H1 (cell line): ENCODE data around the gene PDP2. TPM values are rescaled to one million over a fixed set of nuclear protein-coding genes. Genes with fewer than 3 reads are reported as not detected.

Experiments used
- CTCF ChIA-PET: fragments of 300-600 bp; sonication (Branson Sonifier 250); formaldehyde crosslinking; loops from one replicate; lab custom pipeline; 2021; ENCODE audit not compliant: partially characterized antibody; lab: Charles Lee
- POLR2A ChIA-PET: fragments of 300-600 bp; sonication (Branson Sonifier 250); formaldehyde crosslinking; loops from one replicate; lab custom pipeline; 2021; ENCODE audit warnings: inconsistent platforms; ENCODE audit not compliant: partially characterized antibody; lab: Charles Lee
- DNase-seq, 2 experiments: peaks; one replicate each; pipeline versions ENCODE4 v3.0.0 to v3.0.0-alpha.2; 2010 to 2022; ENCODE audit warnings: low spot score in 2 of 2, low read depth in 1 of 2, mixed read lengths in 1 of 2
- FAIRE-seq: peaks from 2 replicates; lab custom pipeline; 2011; peaks lifted over from hg19 to GRCh38; lab: Jason Lieb, UNC
- H2AFZ ChIP-seq: 2 replicates; pipeline ENCODE4 v1.8.1; 2012; ENCODE audit warnings: low read length, inconsistent platforms
- H2AK5ac ChIP-seq: 2 replicates; pipeline ENCODE4 v1.6.1; 2013; ENCODE audit warnings: low read depth, low read length
- H2BK120ac ChIP-seq: replicated peaks from 2 replicates; pipeline ENCODE3; 2013; ENCODE audit warnings: low read depth, low read length, inconsistent platforms
- H2BK12ac ChIP-seq: 2 replicates; pipeline ENCODE4 v1.6.1; 2013; ENCODE audit warnings: low read depth, low read length
- H2BK15ac ChIP-seq: 2 replicates; pipeline ENCODE4 v1.6.1; 2013; ENCODE audit warnings: low read length
- H2BK20ac ChIP-seq: 2 replicates; pipeline ENCODE4 v1.6.1; 2013; ENCODE audit warnings: low read length
- H2BK5ac ChIP-seq: 2 replicates; pipeline ENCODE4 v1.6.1; 2013; ENCODE audit warnings: low read depth, low read length
- H3K14ac ChIP-seq: 2 replicates; pipeline ENCODE4 v1.6.1; 2013; ENCODE audit warnings: inconsistent platforms; ENCODE audit not compliant: insufficient read length
- H3K18ac ChIP-seq: 2 replicates; pipeline ENCODE4 v1.6.1; 2013; ENCODE audit warnings: low read length; ENCODE audit errors: extremely low read depth
- H3K23ac ChIP-seq: 2 replicates; pipeline ENCODE4 v1.6.1; 2013; ENCODE audit warnings: inconsistent platforms; ENCODE audit not compliant: insufficient read length
- H3K23me2 ChIP-seq: 2 replicates; pipeline ENCODE4 v1.6.1; 2013; ENCODE audit warnings: low read depth, low read length
- H3K27ac ChIP-seq: 2 replicates; pipeline ENCODE4 v1.6.1; 2011; ENCODE audit warnings: low read depth, low read length, inconsistent platforms
- H3K27me3 ChIP-seq, 4 experiments: replicated peaks in 1 of 4; 1 replicate in 1 of 4; 2 replicates in 3 of 4; pipeline versions ENCODE4 v1.6.1 to v1.8.1; 2011 to 2013; ENCODE audit warnings: low read length in 3 of 4, mild to moderate bottlenecking in 3 of 4, inconsistent platforms in 2 of 4, mixed read lengths in 2 of 4, moderate library complexity in 1 of 4; ENCODE audit not compliant: control insufficient read depth in 3 of 4, insufficient read depth in 3 of 4; ENCODE audit errors: extremely low read depth in 1 of 4
- H3K36me3 ChIP-seq, 4 experiments: 2 replicates each; pipeline versions ENCODE4 v1.6.1 to v1.8.1; 2011 to 2013; ENCODE audit warnings: mild to moderate bottlenecking in 4 of 4, low read length in 3 of 4, moderate library complexity in 2 of 4, control low read depth in 1 of 4, inconsistent platforms in 1 of 4; ENCODE audit not compliant: insufficient read depth in 4 of 4, control insufficient read depth in 2 of 4
- H3K4ac ChIP-seq: replicated peaks from 2 replicates; pipeline ENCODE3; 2013; ENCODE audit warnings: low read length, low read depth, mixed read lengths, inconsistent platforms; ENCODE audit not compliant: insufficient read length
- H3K4me1 ChIP-seq, 4 experiments: replicated peaks in 1 of 4; 1 replicate in 1 of 4; 2 replicates in 3 of 4; pipeline versions ENCODE4 v1.6.1 to v1.8.1; 2011 to 2013; ENCODE audit warnings: low read length in 3 of 4, inconsistent platforms in 2 of 4, mixed read lengths in 1 of 4; ENCODE audit not compliant: insufficient read depth in 4 of 4, control insufficient read depth in 3 of 4
- H3K4me2 ChIP-seq, 2 experiments: 2 replicates each; pipeline versions ENCODE4 v1.6.1 to v1.8.1; 2011 to 2013; ENCODE audit warnings: low read depth in 2 of 2, low read length in 2 of 2, control low read depth in 1 of 2, inconsistent platforms in 1 of 2, mild to moderate bottlenecking in 1 of 2; ENCODE audit not compliant: insufficient read depth in 1 of 2
- H3K4me3 ChIP-seq, 4 experiments: fragments of 200-600, 300-600 bp in 1 of 4; sonication (generic), shearing (Covaris generic), sonication (Bioruptor Twin) in 1 of 4; 2 replicates each; pipeline versions ENCODE4 v1.5.1 to v1.8.1; 2011 to 2016; ENCODE audit warnings: low read length in 4 of 4, low read depth in 3 of 4, control low read depth in 2 of 4, inconsistent platforms in 2 of 4, mild to moderate bottlenecking in 2 of 4, mixed read lengths in 1 of 4, moderate library complexity in 1 of 4; ENCODE audit not compliant: insufficient read depth in 2 of 4; ENCODE audit errors: extremely low read depth in 1 of 4
- H3K56ac ChIP-seq: replicated peaks from 2 replicates; pipeline ENCODE3; 2013; ENCODE audit warnings: low read depth, mild to moderate bottlenecking, mixed read lengths, low read length, inconsistent platforms; ENCODE audit not compliant: insufficient read length
- H3K79me1 ChIP-seq: 2 replicates; pipeline ENCODE4 v1.6.1; 2013; ENCODE audit warnings: low read depth, low read length, control low read depth
- H3K79me2 ChIP-seq, 2 experiments: 2 replicates each; pipeline versions ENCODE4 v1.6.1 to v1.8.1; 2012 to 2013; ENCODE audit warnings: low read length in 2 of 2, mild to moderate bottlenecking in 2 of 2, inconsistent platforms in 1 of 2; ENCODE audit not compliant: insufficient read depth in 2 of 2, control insufficient read depth in 1 of 2
- H3K9ac ChIP-seq, 4 experiments: replicated peaks in 1 of 4; 1 replicate in 1 of 4; 2 replicates in 3 of 4; pipeline versions ENCODE4 v1.6.1 to v1.8.1; 2011 to 2013; ENCODE audit warnings: low read depth in 3 of 4, low read length in 3 of 4, control low read depth in 2 of 4, mild to moderate bottlenecking in 2 of 4, moderate library complexity in 2 of 4, inconsistent platforms in 1 of 4; ENCODE audit errors: extremely low read depth in 1 of 4
- H3K9me3 ChIP-seq, 2 experiments: 2 replicates each; pipeline versions ENCODE4 v1.6.1 to v1.8.1; 2012 to 2013; ENCODE audit warnings: mild to moderate bottlenecking in 2 of 2, moderate library complexity in 2 of 2, control low read depth in 1 of 2, inconsistent platforms in 1 of 2, low read depth in 1 of 2, low read length in 1 of 2, mixed read lengths in 1 of 2; ENCODE audit not compliant: insufficient read depth in 2 of 2
- H4K20me1 ChIP-seq, 2 experiments: replicated peaks in 1 of 2; 2 replicates each; pipeline versions ENCODE3 to v1.8.1; 2011 to 2013; ENCODE audit warnings: inconsistent platforms in 2 of 2, low read length in 2 of 2, mild to moderate bottlenecking in 1 of 2; ENCODE audit not compliant: insufficient read depth in 2 of 2, control insufficient read depth in 1 of 2
- H4K5ac ChIP-seq: 2 replicates; pipeline ENCODE4 v1.6.1; 2013; ENCODE audit warnings: low read length, low read depth, mixed read lengths, inconsistent platforms; ENCODE audit not compliant: insufficient read length
- H4K8ac ChIP-seq: 2 replicates; pipeline ENCODE4 v1.8.0; 2013; ENCODE audit warnings: mild to moderate bottlenecking, moderate library complexity, low read length, inconsistent platforms; ENCODE audit not compliant: insufficient read depth; ENCODE audit errors: extremely low read depth
- H4K91ac ChIP-seq: replicated peaks from 2 replicates; pipeline ENCODE3; 2013; ENCODE audit warnings: low read length, mixed read lengths, inconsistent platforms; ENCODE audit not compliant: insufficient read length
- WGBS, 2 experiments: shearing (Covaris generic) in 1 of 2; methylation state at CpG; one replicate each; pipeline versions ENCODE4 v1.1.6 to v1.1.7; 2013 to 2015; ENCODE audit warnings: low lambda C conversion rate in 2 of 2, mixed read lengths in 2 of 2, inconsistent platforms in 1 of 2, low coverage in 1 of 2, missing lambda C conversion rate in 1 of 2; ENCODE audit not compliant: insufficient replicate concordance in 2 of 2, insufficient coverage in 1 of 2, insufficient read length in 1 of 2; ENCODE audit errors: extremely low coverage in 1 of 2, missing lambda C conversion rate in 1 of 2; 5-methylcytosine and 5-hydroxymethylcytosine counted together
- polyA plus RNA-seq, 7 experiments: library from polyadenylated mRNA; depleted of rRNA in 3 of 7; stranded (reverse) in 5 of 7; unstranded in 2 of 7; fragments of >200 nt in 5 of 7; fragments of 200-250 nt in 2 of 7; gene quantifications; 1 replicate in 5 of 7; 2 replicates in 1 of 7; 4 replicates in 1 of 7; pipeline versions ENCODE4 v1.2.1 to v1.2.3, GENCODE V29; 2011 to 2013; ENCODE audit warnings: missing spikeins in 2 of 7, mixed read lengths in 2 of 7
- total RNA-seq: library from RNA; stranded (reverse); fragmentation: NEBNext Ultra II Directional; extraction: Animal tissue kit (Norgen Biotek cat#: 25700); gene quantifications from 2 replicates; pipeline ENCODE4 v1.2.1, GENCODE V29; 2021

The PDP2 gene
- total and polyA plus RNA-seq, 2 of the 8 experiments (the other 6 are each of a cell fraction or from before 2014, with no cell fraction given): 11.7 to 36.5 TPM

GRCh38 chr16:66918803-66919568 is 38.7 kb downstream of the PDP2 start, which contains the start of gene CDH16:
TSS of gene CDH16 (minus strand) at chr16:66918885. CDS start at chr16:66918065, 820 bp downstream.
- WGBS, 2 experiments: 86% methylated on average over 7 of the region's 7 CpGs; no CpG with 5 or more reads in 1 of the 2 experiments
- ChIA-PET CTCF (interaction anchor here (1.0 to 42.0 kb wide), 7 partner anchors 3 to 261 kb away, joined by 3 to 1009 read pairs (median 4); partner anchors contain the start of genes CDH16, CES3, DYNC1LI2 and PDP2), POLR2A (interaction anchor here (0.8 to 1.7 kb wide), 6 partner anchors 14 to 39 kb away, joined by 3 to 5 read pairs (median 3); partner anchors contain the start of gene PDP2)
- H3K23me2 ChIP-seq: peaks cover 3% of the 10 kb centered on the region; the same call in 1 of the 2 replicates
- H4K20me1 ChIP-seq: peaks cover 0 to 4% of the 10 kb centered on the region in 2 experiments
- no peak within 1 kb of the TSS for H3K4ac ChIP-seq
- no peak for DNase-seq
- no peak within 1 kb of the TSS for H3K18ac ChIP-seq
- no peaks in the 10 kb centered on the region; a peak in 1 of 7 replicates for H3K4me1 ChIP-seq
- no peak within 1 kb of the TSS for H3K4me3 ChIP-seq
- H2BK120ac ChIP-seq: no peak within 1 kb of the TSS
- H3K79me1 ChIP-seq: peaks cover 2% of the 10 kb centered on the region; the same call in 1 of the 2 replicates
- H4K8ac ChIP-seq: no peak within 1 kb of the TSS
- no peaks in the 10 kb centered on the region for H3K9me3 ChIP-seq
- no peak within 1 kb of the TSS; a peak in 2 of 7 replicates for H3K9ac ChIP-seq
- H2BK5ac ChIP-seq: no peak within 1 kb of the TSS
- peaks cover 4 to 12% (median 8%) of the 10 kb centered on the region in 4 experiments; a peak in 6 of 7 replicates for H3K27me3 ChIP-seq
- no peak within 1 kb of the TSS for H4K5ac ChIP-seq
- H3K14ac ChIP-seq: no peak within 1 kb of the TSS
- H4K91ac ChIP-seq: no peak within 1 kb of the TSS
- H2BK15ac ChIP-seq: no peak within 1 kb of the TSS
- H3K36me3 ChIP-seq: no peaks in the 10 kb centered on the region
- no peaks in the 10 kb centered on the region for H3K79me2 ChIP-seq
- H3K27ac ChIP-seq: no peak within 1 kb of the TSS
- no peak within 1 kb of the TSS for H3K4me2 ChIP-seq
- H2AFZ ChIP-seq: no peak within 1 kb of the TSS
- no peak within 1 kb of the TSS for H2BK20ac ChIP-seq
- H3K23ac ChIP-seq: no peak within 1 kb of the TSS
- H2BK12ac ChIP-seq: no peak within 1 kb of the TSS
- FAIRE-seq: no peak
- no peak within 1 kb of the TSS for H3K56ac ChIP-seq
- no peak within 1 kb of the TSS for H2AK5ac ChIP-seq
